Measurements from ENCODE around the gene PRR14L.

DNA sequence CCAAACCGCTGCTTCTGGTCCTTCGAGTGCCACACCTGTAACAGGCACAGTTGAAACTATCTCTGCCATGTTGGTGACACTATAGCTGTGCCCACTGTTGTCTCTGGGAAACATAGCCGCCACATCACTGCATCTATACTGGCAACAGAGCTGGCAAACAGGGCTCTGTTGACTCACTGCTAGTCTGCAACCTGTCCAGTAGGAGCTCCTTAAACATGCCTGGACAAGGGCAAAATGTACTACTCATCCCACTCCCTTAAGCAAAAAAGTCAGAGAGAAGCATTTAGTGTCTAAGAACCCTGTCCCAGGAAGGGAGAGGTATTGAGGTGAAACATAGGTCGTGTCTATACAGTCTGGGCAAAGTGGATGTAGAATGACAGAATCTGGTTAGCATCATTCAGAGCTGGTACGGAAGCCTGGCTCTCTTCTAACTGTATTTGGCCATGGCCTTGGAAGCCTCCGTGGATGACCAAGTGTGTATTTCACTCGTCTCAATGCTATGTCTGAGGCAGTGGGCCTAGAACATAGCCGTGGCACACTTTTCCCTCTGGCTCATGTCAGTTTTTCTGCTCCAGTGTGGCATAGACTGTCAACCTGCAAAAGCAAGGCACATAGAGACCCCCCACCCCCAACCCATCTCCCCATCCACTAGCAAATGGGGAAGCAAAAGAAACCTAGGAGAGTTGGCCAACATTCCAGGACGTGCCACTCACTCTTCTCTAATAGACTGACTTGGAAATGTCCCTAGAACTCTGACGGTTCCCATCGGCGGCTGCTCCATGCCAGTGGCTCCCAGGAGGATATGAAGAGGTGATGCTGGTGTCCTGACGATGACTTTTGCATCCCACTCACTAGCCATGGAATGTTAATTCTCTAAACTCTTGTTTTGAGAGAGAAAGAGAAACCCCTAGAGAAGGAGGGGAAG is 66.5 kb downstream of the PRR14L start:
- TF ChIP-seq, protein P1, sequence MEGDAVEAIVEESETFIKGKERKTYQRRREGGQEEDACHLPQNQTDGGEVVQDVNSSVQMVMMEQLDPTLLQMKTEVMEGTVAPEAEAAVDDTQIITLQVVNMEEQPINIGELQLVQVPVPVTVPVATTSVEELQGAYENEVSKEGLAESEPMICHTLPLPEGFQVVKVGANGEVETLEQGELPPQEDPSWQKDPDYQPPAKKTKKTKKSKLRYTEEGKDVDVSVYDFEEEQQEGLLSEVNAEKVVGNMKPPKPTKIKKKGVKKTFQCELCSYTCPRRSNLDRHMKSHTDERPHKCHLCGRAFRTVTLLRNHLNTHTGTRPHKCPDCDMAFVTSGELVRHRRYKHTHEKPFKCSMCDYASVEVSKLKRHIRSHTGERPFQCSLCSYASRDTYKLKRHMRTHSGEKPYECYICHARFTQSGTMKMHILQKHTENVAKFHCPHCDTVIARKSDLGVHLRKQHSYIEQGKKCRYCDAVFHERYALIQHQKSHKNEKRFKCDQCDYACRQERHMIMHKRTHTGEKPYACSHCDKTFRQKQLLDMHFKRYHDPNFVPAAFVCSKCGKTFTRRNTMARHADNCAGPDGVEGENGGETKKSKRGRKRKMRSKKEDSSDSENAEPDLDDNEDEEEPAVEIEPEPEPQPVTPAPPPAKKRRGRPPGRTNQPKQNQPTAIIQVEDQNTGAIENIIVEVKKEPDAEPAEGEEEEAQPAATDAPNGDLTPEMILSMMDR (IDR thresholded peaks at IDR 0.05) = no peak
- no peak for TF ChIP-seq ZFX (IDR thresholded peaks at IDR 0.05; ENCODE audit: borderline replicate concordance)

All from 22Rv1 (cell line).